GM19099 (cell line): ENCODE results near the gene PRUNE2.

Experiments
- POLR2A ChIP-seq: IDR thresholded peaks from 3 replicates; pipeline ENCODE4 v1.6.1; 2011; ENCODE audit warnings: low read depth; ENCODE audit not compliant: insufficient read length; ENCODE audit errors: extremely low read depth

PRUNE2 gene

GRCh38 chr9:76887003-76887821 is 18.7 kb downstream of the PRUNE2 start:
- no peak for TF ChIP-seq POLR2A

- TF ChIP-seq POLR2A, result no peak
Measured at GRCh38 chr9:76886318-76886717, 19.6 kb downstream of the PRUNE2 start.

GRCh38 chr9:76884823-76885222 is 21.1 kb downstream of the PRUNE2 start:
- TF ChIP-seq POLR2A, result no peak

GRCh38 chr9:76883341-76883855 is 22.5 kb downstream of the PRUNE2 start:
- TF ChIP-seq POLR2A, result no peak

GRCh38 chr9:76882686-76883085 is 23.2 kb downstream of the PRUNE2 start:
- no peak for TF ChIP-seq POLR2A

- no peak for TF ChIP-seq POLR2A
Measured at GRCh38 chr9:76880210-76880609, 25.7 kb downstream of the PRUNE2 start.

GRCh38 chr9:76878933-76879332 is 27.0 kb downstream of the PRUNE2 start:
- no peak for TF ChIP-seq POLR2A

GRCh38 chr9:76877961-76878360 is 28.0 kb downstream of the PRUNE2 start:
- TF ChIP-seq POLR2A, result no peak

- no peak for TF ChIP-seq POLR2A
Measured at GRCh38 chr9:76876098-76876497, 29.8 kb downstream of the PRUNE2 start.

- no peak for TF ChIP-seq POLR2A
Measured at GRCh38 chr9:76873821-76874220, 32.1 kb downstream of the PRUNE2 start.

- no peak for TF ChIP-seq POLR2A
Measured at GRCh38 chr9:76873056-76873792, 32.7 kb downstream of the PRUNE2 start.

GRCh38 chr9:76868897-76869296 is 37.0 kb downstream of the PRUNE2 start:
- TF ChIP-seq POLR2A, result no peak

- no peak for TF ChIP-seq POLR2A
Measured at GRCh38 chr9:76866689-76867088, 39.2 kb downstream of the PRUNE2 start.

- TF ChIP-seq POLR2A, result no peak
Measured at GRCh38 chr9:76863832-76864231, 42.1 kb downstream of the PRUNE2 start.

- TF ChIP-seq POLR2A, result no peak
Measured at GRCh38 chr9:76859860-76860259, 46.1 kb downstream of the PRUNE2 start.

- no peak for TF ChIP-seq POLR2A
Measured at GRCh38 chr9:76856016-76856415, 49.9 kb downstream of the PRUNE2 start.
